Motor neuron (in vitro differentiated cells): ENCODE results near the gene PSMB10. TPM values are rescaled to one million over a fixed set of nuclear protein-coding genes. Genes with fewer than 3 reads are reported as not detected.

Experiments
- ATAC-seq, 8 experiments: fragments of 200-7000 bp; cut with Tn5 transposase; replicated peaks in 6 of 8; 2 replicates each; pipeline ENCODE4 v1.8.0; 2021; ENCODE audit warnings: mild to moderate bottlenecking in 8 of 8, moderate library complexity in 8 of 8
- H3K27ac ChIP-seq, 2 donors: fragments of 250-450 bp; sonication (Bioruptor Pico); 2 replicates each; pipeline ENCODE4 v1.9.0; 2021; ENCODE audit warnings: antibody characterized with exemption in 2 of 2, mild to moderate bottlenecking in 2 of 2, moderate library complexity in 1 of 2
- H3K4me1 ChIP-seq, 2 donors: fragments of 250-450 bp; sonication (Bioruptor Pico); replicated peaks in 1 of 2; 2 replicates each; pipeline ENCODE4 v1.6.1; 2021; ENCODE audit warnings: antibody characterized with exemption in 2 of 2, mild to moderate bottlenecking in 2 of 2, moderate library complexity in 1 of 2
- H3K4me3 ChIP-seq, 5 donors: fragments of 250-450 bp; sonication (Bioruptor Pico); 2 replicates each; pipeline ENCODE4 v1.9.0; 2021; ENCODE audit warnings: antibody characterized with exemption in 5 of 5, mild to moderate bottlenecking in 5 of 5, moderate library complexity in 4 of 5
- WGBS, 10 experiments: fragments of 450-650 bp; shearing (Covaris generic); methylation state at CpG; one replicate each; pipeline ENCODE4 v1.0.0; 2022; 5-methylcytosine and 5-hydroxymethylcytosine counted together
- in situ Hi-C, 9 experiments: fragments of 400-800 bp; cut with MboI; loops; one replicate each; pipeline ENCODE4 v1.15.0; 2021; ENCODE audit warnings: low sequenced_read_pairs in 9 of 9, low pct_unique_long_range_greater_than_20kb in 2 of 9; ENCODE audit not compliant: unreplicated experiment in 9 of 9
- total RNA-seq, 8 experiments: library from RNA; unstranded; fragments of 300-600 nt; gene quantifications; 2 replicates each; pipeline versions ENCODE4 v1.2.3 to v1.2.4, GENCODE V29; 2022

Gene PSMB10
- total RNA-seq, 8 experiments from 2014 or later = 22.7 to 134 (median 36.9) TPM

- no CpG with 5 or more reads among the region's 12 CpGs for WGBS, 10 experiments
- no peak for ATAC-seq
- H3K4me1 ChIP-seq = peaks cover 2 to 6% of the 10 kb centered on the region in 2 donors
- no peak overlapping the region for H3K27ac ChIP-seq
- in situ Hi-C loops = no loop called here
- no peak overlapping the region for H3K4me3 ChIP-seq
Measured at GRCh38 chr16:67885545-67885944, 51.1 kb downstream of the PSMB10 start.

- H3K4me3 ChIP-seq = no peak within 1 kb of the TSS
- peak; percentile 89 to 98 (median 94) for ATAC-seq
Measured at GRCh38 chr16:67884684-67885083, 52.0 kb downstream of the PSMB10 start, which contains the start of gene NRN1L. Gene NRN1L, plus strand, starts transcription at chr16:67884885. Its CDS starts 19 bp downstream, at chr16:67884904.

More at GRCh38 chr16:67884684-67885083, 52.0 kb downstream of the PSMB10 start, which contains the start of gene NRN1L:
- in situ Hi-C loops = no loop called here
- Histone ChIP-seq H3K27ac (no peak within 1 kb of the TSS), H3K4me1 (peaks cover 2 to 6% of the 10 kb centered on the region in 2 donors)
- WGBS, 10 experiments = 0 to 40% (median 8%) methylated on average over 1 to 10 of the region's 22 CpGs; no CpG with 5 or more reads in 5 of the 10 experiments

Other genes starting within 250 kb of the PSMB10 start
- 10 to 100 TPM; 13.1 to 48.8 (median 30.5) TPM for gene GFOD2, start 217.5 kb downstream of the PSMB10 start, total RNA-seq
- 10 to 100 TPM in 2 of 8 experiments, 1 to 10 TPM in 6; 4.3 to 19.8 (median 7.6) TPM for gene RANBP10, start 130.3 kb downstream of the PSMB10 start, total RNA-seq
- gene TSNAXIP1, start 130.0 kb downstream of the PSMB10 start, total RNA-seq = 10 to 100 TPM in 1 of 8 experiments, 1 to 10 TPM in 7; 1.0 to 13.0 (median 3.0) TPM
- gene THAP11, start 94.5 kb downstream of the PSMB10 start, total RNA-seq = 10 to 100 TPM; 17.6 to 26.9 (median 23.1) TPM
- 100 to 1,000 TPM in 5 of 8 experiments, 10 to 100 TPM in 3; 52.2 to 122 (median 108) TPM for gene NUTF2, start 89.9 kb downstream of the PSMB10 start, total RNA-seq
- 10 to 100 TPM; 21.4 to 42.8 (median 34.0) TPM for gene CENPT, start 89.2 kb downstream of the PSMB10 start, total RNA-seq
- 10 to 100 TPM; 25.2 to 60.8 (median 46.9) TPM for gene EDC4, start 63.8 kb downstream of the PSMB10 start, total RNA-seq
- 1 to 10 TPM in 1 of 8 experiments, under 1 TPM in 5, not detected in 2; 0.33 to 1.3 (median 0.68) TPM for gene NRN1L, start 52.0 kb downstream of the PSMB10 start, total RNA-seq
- 10 to 100 TPM in 6 of 8 experiments, 1 to 10 TPM in 2; 7.2 to 35.2 (median 13.9) TPM for gene PSKH1, start 43.6 kb downstream of the PSMB10 start, total RNA-seq
- gene CTRL, start 5.0 kb downstream of the PSMB10 start, total RNA-seq = 1 to 10 TPM in 6 of 8 experiments, under 1 TPM in 2; 0.66 to 3.7 (median 2.3) TPM
- 10 to 100 TPM in 4 of 8 experiments, 1 to 10 TPM in 4; 3.2 to 20.0 (median 8.0) TPM for gene LCAT, start 7.3 kb upstream of the PSMB10 start, total RNA-seq
- gene SLC12A4, start 31.8 kb upstream of the PSMB10 start, total RNA-seq = 10 to 100 TPM in 4 of 8 experiments, 1 to 10 TPM in 4; 5.0 to 54.9 (median 21.4) TPM
- under 1 TPM in 1 of 8 experiments, not detected in 7; 0.66 TPM for gene DPEP3, start 43.6 kb upstream of the PSMB10 start, total RNA-seq
- under 1 TPM in 3 of 8 experiments, not detected in 5; 0.13 to 0.57 (median 0.42) TPM for gene DPEP2, start 62.6 kb upstream of the PSMB10 start, total RNA-seq
- not detected for gene DPEP2NB, start 79.1 kb upstream of the PSMB10 start, total RNA-seq
- gene DDX28, start 86.4 kb upstream of the PSMB10 start, total RNA-seq = 10 to 100 TPM in 3 of 8 experiments, 1 to 10 TPM in 5; 5.6 to 15.8 (median 9.0) TPM
- 10 to 100 TPM in 7 of 8 experiments, 1 to 10 TPM in 1; 9.0 to 19.2 (median 12.8) TPM for gene DUS2, start 86.4 kb upstream of the PSMB10 start, total RNA-seq
- 10 to 100 TPM; 14.0 to 27.0 (median 19.1) TPM for gene NFATC3, start 148.5 kb upstream of the PSMB10 start, total RNA-seq